ENCODE results near the gene CTNNB1. TPM values are rescaled to one million over a fixed set of nuclear protein-coding genes. Genes with fewer than 3 reads are reported as not detected.

The CTNNB1 gene
- total RNA-seq, 4 donors from 2014 or later = 319 to 1,124 (median 518) TPM

GRCh38 chr3:41182504-41183059 lies 16.7 kb upstream of the CTNNB1 start:
- H3K27ac ChIP-seq = no peak overlapping the region
- no peak overlapping the region for H3K4me3 ChIP-seq
- intact Hi-C loops (cut with DNase I; ENCODE audit: low total_unique reads) = no loop called here
- no peaks in the 10 kb centered on the region for H3K27me3 ChIP-seq
- TF ChIP-seq POLR2A (IDR thresholded peaks at IDR 0.05) (no peak), CTCF (IDR thresholded peaks at IDR 0.05) (no peak)
- no peaks in the 10 kb centered on the region for H3K36me3 ChIP-seq
- H3K4me1 ChIP-seq = no peaks in the 10 kb centered on the region
- no peaks in the 10 kb centered on the region for H3K9me3 ChIP-seq
- DNase-seq = no peak

- Histone ChIP-seq H3K4me1 (no peaks in the 10 kb centered on the region), H3K9me3 (no peaks in the 10 kb centered on the region), H3K36me3 (no peaks in the 10 kb centered on the region), H3K27me3 (no peaks in the 10 kb centered on the region), H3K4me3 (no peak overlapping the region), H3K27ac (no peak overlapping the region)
- TF ChIP-seq POLR2A (IDR thresholded peaks at IDR 0.05) (no peak), CTCF (IDR thresholded peaks at IDR 0.05) (no peak)
- intact Hi-C loops (cut with DNase I; ENCODE audit: low total_unique reads) = no loop called here
- DNase-seq = no peak
Observed at GRCh38 chr3:41184394-41184793, 14.9 kb upstream of the CTNNB1 start.

GRCh38 chr3:41186297-41186696 lies 13.0 kb upstream of the CTNNB1 start:
- no peak overlapping the region for H3K27ac ChIP-seq
- no peak overlapping the region for H3K4me3 ChIP-seq
- TF ChIP-seq CTCF (IDR thresholded peaks at IDR 0.05) (no peak), POLR2A (IDR thresholded peaks at IDR 0.05) (no peak)
- no peaks in the 10 kb centered on the region for H3K9me3 ChIP-seq
- no peaks in the 10 kb centered on the region for H3K36me3 ChIP-seq
- H3K4me1 ChIP-seq = no peaks in the 10 kb centered on the region
- H3K27me3 ChIP-seq = no peaks in the 10 kb centered on the region
- intact Hi-C loops (cut with DNase I; ENCODE audit: low total_unique reads) = no loop called here
- DNase-seq = no peak

- TF ChIP-seq POLR2A (IDR thresholded peaks at IDR 0.05) (no peak), CTCF (IDR thresholded peaks at IDR 0.05) (no peak)
- H3K4me3 ChIP-seq = no peak overlapping the region
- DNase-seq = no peak
- no peak overlapping the region for H3K27ac ChIP-seq
- H3K4me1 ChIP-seq = no peaks in the 10 kb centered on the region
- intact Hi-C loops (cut with DNase I; ENCODE audit: low total_unique reads) = no loop called here
- H3K36me3 ChIP-seq = no peaks in the 10 kb centered on the region
- H3K9me3 ChIP-seq = no peaks in the 10 kb centered on the region
- H3K27me3 ChIP-seq = no peaks in the 10 kb centered on the region
Observed at GRCh38 chr3:41188306-41188705, 11.0 kb upstream of the CTNNB1 start.

GRCh38 chr3:41190509-41191284 lies 8.6 kb upstream of the CTNNB1 start:
- no peaks in the 10 kb centered on the region for H3K9me3 ChIP-seq
- no peak overlapping the region for H3K27ac ChIP-seq
- no peaks in the 10 kb centered on the region for H3K4me1 ChIP-seq
- no peak for TF ChIP-seq POLR2A (IDR thresholded peaks at IDR 0.05)
- TF ChIP-seq CTCF (IDR thresholded peaks at IDR 0.05) = no peak
- H3K4me3 ChIP-seq = no peak overlapping the region
- intact Hi-C loops (cut with DNase I; ENCODE audit: low total_unique reads) = no loop called here
- DNase-seq = no peak
- no peaks in the 10 kb centered on the region for H3K27me3 ChIP-seq
- H3K36me3 ChIP-seq = no peaks in the 10 kb centered on the region
